Panc1 (cell line): Measurements from ENCODE around the gene SULF2.

Source experiments
- POLR2AphosphoS5 ChIP-seq: IDR thresholded peaks from 2 replicates; pipeline ENCODE4 v1.6.1; 2012; ENCODE audit warnings: mild to moderate bottlenecking, low read depth, low read length, moderate library complexity
- SIN3A ChIP-seq: IDR thresholded peaks from 2 replicates; pipeline ENCODE4 v1.6.1; 2012; ENCODE audit warnings: low read depth, mild to moderate bottlenecking, low read length, moderate library complexity, borderline replicate concordance; ENCODE audit not compliant: insufficient read depth
- TF ChIP-seq, protein P1 (sequence below): fragments of 450-650 bp; IDR thresholded peaks from 2 replicates; pipeline ENCODE4 v1.5.1; 2017; ENCODE audit warnings: mild to moderate bottlenecking

DNA sequence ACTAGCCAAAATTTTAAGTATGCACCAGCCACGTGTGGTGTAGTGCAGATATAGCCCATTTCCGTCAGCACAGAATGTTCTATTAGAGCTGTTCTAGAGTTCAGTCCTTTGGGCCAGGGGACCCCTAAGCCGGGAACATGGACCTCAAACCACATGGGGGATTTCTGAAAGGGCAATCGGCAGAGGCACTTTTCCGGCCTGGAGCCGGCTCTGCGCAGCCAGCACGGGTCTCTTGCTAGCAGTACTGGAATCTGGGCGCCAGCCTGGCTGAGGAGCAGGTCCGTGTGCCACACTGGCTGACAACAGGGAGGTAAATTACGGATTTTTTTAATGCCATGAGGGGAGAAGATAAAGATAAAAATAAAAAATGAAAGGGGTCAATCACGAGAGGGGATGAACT lies 120.5 kb downstream of the SULF2 start:
- TF ChIP-seq, protein P1, sequence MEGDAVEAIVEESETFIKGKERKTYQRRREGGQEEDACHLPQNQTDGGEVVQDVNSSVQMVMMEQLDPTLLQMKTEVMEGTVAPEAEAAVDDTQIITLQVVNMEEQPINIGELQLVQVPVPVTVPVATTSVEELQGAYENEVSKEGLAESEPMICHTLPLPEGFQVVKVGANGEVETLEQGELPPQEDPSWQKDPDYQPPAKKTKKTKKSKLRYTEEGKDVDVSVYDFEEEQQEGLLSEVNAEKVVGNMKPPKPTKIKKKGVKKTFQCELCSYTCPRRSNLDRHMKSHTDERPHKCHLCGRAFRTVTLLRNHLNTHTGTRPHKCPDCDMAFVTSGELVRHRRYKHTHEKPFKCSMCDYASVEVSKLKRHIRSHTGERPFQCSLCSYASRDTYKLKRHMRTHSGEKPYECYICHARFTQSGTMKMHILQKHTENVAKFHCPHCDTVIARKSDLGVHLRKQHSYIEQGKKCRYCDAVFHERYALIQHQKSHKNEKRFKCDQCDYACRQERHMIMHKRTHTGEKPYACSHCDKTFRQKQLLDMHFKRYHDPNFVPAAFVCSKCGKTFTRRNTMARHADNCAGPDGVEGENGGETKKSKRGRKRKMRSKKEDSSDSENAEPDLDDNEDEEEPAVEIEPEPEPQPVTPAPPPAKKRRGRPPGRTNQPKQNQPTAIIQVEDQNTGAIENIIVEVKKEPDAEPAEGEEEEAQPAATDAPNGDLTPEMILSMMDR, result no peak
- no peak for TF ChIP-seq SIN3A
- no peak for TF ChIP-seq POLR2AphosphoS5
